GM23338 (cell line): ENCODE data around the gene PRR19. TPM values are rescaled to one million over a fixed set of nuclear protein-coding genes. Genes with fewer than 3 reads are reported as not detected.
A peak's percentile ranks its signal among the peaks of the same experiment; 100 is the strongest.

Experiments used
- ATAC-seq: fragments of 200-7000 bp; cut with Tn5 transposase; 3 replicates; pipeline ENCODE4 v1.9.1; 2020
- DNase-seq: peaks from one replicate; pipeline ENCODE4 v3.0.0-alpha.2; 2015; ENCODE audit warnings: low spot score
- H2AFZ ChIP-seq: fragments of 200-600 bp; sonication (generic); 2 replicates; pipeline ENCODE4 v1.8.0; 2016; ENCODE audit warnings: antibody characterized with exemption, mild to moderate bottlenecking, moderate library complexity
- H3F3A ChIP-seq: fragments of 200-600 bp; sonication (generic); replicated peaks from 2 replicates; pipeline ENCODE4 v1.8.0; 2017; ENCODE audit warnings: antibody characterized with exemption, mixed run types, low read depth
- H3K27ac ChIP-seq: fragments of 200-600 bp; sonication (generic); 2 replicates; pipeline ENCODE4 v1.6.1; 2016; ENCODE audit warnings: low read depth
- H3K27me3 ChIP-seq: fragments of 200-600 bp; sonication (generic); 2 replicates; pipeline ENCODE4 v1.8.0; 2016; ENCODE audit warnings: mild to moderate bottlenecking, mixed run types, moderate library complexity; ENCODE audit not compliant: insufficient read depth
- H3K36me3 ChIP-seq: fragments of 200-600 bp; sonication (generic); 2 replicates; pipeline ENCODE4 v1.8.0; 2016; ENCODE audit warnings: mild to moderate bottlenecking; ENCODE audit not compliant: insufficient read depth
- H3K4me1 ChIP-seq: fragments of 200-600 bp; sonication (generic); 2 replicates; pipeline ENCODE4 v1.8.0; 2016; ENCODE audit warnings: mild to moderate bottlenecking, moderate library complexity; ENCODE audit not compliant: insufficient read depth
- H3K4me2 ChIP-seq: fragments of 200-600 bp; sonication (generic); 2 replicates; pipeline ENCODE4 v1.7.1; 2017; ENCODE audit warnings: mixed run types
- H3K4me3 ChIP-seq: fragments of 200-600 bp; sonication (generic); 2 replicates; pipeline ENCODE4 v1.6.1; 2016; ENCODE audit warnings: mixed run types
- H3K79me2 ChIP-seq: fragments of 200-600 bp; sonication (generic); replicated peaks from 2 replicates; pipeline ENCODE4 v1.8.0; 2017; ENCODE audit warnings: mild to moderate bottlenecking; ENCODE audit not compliant: insufficient read depth
- H3K9me2 ChIP-seq: fragments of 200-600 bp; sonication (generic); 2 replicates; pipeline ENCODE4 v1.8.0; 2017; ENCODE audit not compliant: insufficient read depth
- H4K20me1 ChIP-seq: fragments of 200-600 bp; sonication (generic); replicated peaks from 2 replicates; pipeline ENCODE4 v1.8.0; 2017; ENCODE audit warnings: mild to moderate bottlenecking; ENCODE audit not compliant: insufficient read depth
- H3K27ac Mint-ChIP-seq: 2 replicates; pipeline ENCODE4 v1.8.0; 2020; ENCODE audit warnings: inconsistent platforms, mild to moderate bottlenecking, moderate library complexity, mixed read lengths
- H3K27me3 Mint-ChIP-seq: 3 replicates; pipeline ENCODE4 v1.8.0; 2022; ENCODE audit warnings: low read depth, mild to moderate bottlenecking, moderate library complexity, mixed read lengths, inconsistent platforms; ENCODE audit not compliant: insufficient read depth, poor library complexity
- H3K36me3 Mint-ChIP-seq: 3 replicates; pipeline ENCODE4 v1.8.0; 2021; ENCODE audit warnings: low read depth, mild to moderate bottlenecking, inconsistent platforms, moderate library complexity, mixed read lengths
- H3K4me1 Mint-ChIP-seq: 3 replicates; pipeline ENCODE4 v1.8.0; 2020; ENCODE audit warnings: mild to moderate bottlenecking, inconsistent platforms, mixed read lengths
- H3K4me3 Mint-ChIP-seq: 3 replicates; pipeline ENCODE4 v1.8.0; 2021; ENCODE audit warnings: moderate library complexity, mild to moderate bottlenecking, inconsistent platforms, mixed read lengths
- H3K9me3 Mint-ChIP-seq: 3 replicates; pipeline ENCODE4 v1.8.0; 2020; ENCODE audit warnings: moderate library complexity, mild to moderate bottlenecking, inconsistent platforms, mixed read lengths
- EZH2phosphoT487 ChIP-seq: fragments of 200-600 bp; sonication (generic); IDR thresholded peaks from one replicate; pipeline ENCODE4 v1.8.1; 2018; ENCODE audit warnings: antibody characterized with exemption; ENCODE audit not compliant: unreplicated experiment
- polyA plus RNA-seq: library from polyadenylated mRNA; unstranded; fragments of >200 nt; fragmentation: Nextera tagmentation; extraction: Ambion mirVana; gene quantifications from 2 replicates; pipeline ENCODE4 v1.2.1, GENCODE V29; 2016
- total RNA-seq: library from RNA; depleted of rRNA; stranded (reverse); fragments of >200 nt; shearing (Covaris generic); gene quantifications from 2 replicates; pipeline ENCODE4 v1.2.3, GENCODE V29; 2014
- TF ChIP-seq, protein P1 (sequence below): IDR thresholded peaks from 2 replicates; pipeline ENCODE4 v1.6.1; 2016; ENCODE audit warnings: antibody characterized with exemption
- TF ChIP-seq, protein P2 (sequence below), 2 experiments: fragments of 200-600 bp in 1 of 2; sonication (generic) in 1 of 2; conservative IDR thresholded peaks; 2 replicates each; pipeline versions ENCODE4 v1.5.1 to v1.6.1; 2016 to 2017; ENCODE audit warnings: antibody characterized with exemption in 2 of 2, low read depth in 2 of 2, mild to moderate bottlenecking in 2 of 2, moderate library complexity in 1 of 2
- TF ChIP-seq, protein P3 (sequence below): IDR thresholded peaks from one replicate; pipeline ENCODE4 v1.6.1; 2018; ENCODE audit warnings: antibody characterized with exemption; ENCODE audit not compliant: unreplicated experiment

PRR19 gene
- total and polyA plus RNA-seq, 2 experiments from 2014 or later, result 3.6 to 4.1 TPM

DNA sequence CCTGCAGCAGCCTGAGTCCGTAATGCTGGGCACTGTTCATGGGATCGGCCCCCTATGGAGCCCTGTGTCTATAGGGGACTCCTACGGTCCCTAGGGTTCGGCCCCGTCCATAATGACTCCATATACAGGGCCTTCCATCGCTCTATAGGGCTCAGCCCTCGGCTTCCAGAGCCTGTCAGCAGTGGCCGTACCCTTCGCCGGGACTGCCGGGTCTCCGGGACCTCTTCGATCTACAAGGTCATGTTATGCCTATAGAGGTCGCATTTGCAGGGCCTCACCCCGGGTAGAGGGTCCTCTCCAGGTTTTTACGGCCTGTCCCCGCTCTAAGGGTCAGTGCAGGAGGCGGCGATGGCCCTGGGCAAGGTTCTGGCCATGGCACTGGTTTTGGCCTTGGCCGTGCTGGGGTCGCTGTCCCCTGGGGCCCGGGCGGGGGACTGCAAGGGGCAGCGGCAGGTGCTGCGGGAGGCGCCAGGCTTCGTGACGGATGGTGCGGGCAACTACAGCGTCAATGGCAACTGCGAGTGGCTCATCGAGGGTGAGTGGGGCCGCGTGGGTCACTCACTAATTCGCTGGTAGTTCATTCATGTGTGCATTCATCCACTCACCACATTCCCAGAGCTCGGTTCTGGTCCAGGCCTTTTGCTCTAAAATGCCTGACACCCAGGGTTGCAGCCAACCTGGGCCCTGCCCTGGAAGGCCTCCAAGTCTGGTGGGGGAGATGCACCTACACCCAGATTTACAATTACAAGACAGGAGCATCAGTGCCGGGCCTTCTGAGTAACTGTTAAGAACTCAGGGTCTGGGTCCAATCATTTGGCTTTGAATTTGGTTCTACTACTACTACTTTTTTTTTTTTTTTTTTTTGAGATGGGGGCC lies 24.2 kb downstream of the PRR19 start:
- peak overlapping the region; percentile 55; the same call in 1 of the 2 replicates for H3K27ac ChIP-seq
- H3F3A ChIP-seq, result peaks cover 6% of the 10 kb centered on the region
- H4K20me1 ChIP-seq, result peaks cover 2% of the 10 kb centered on the region; the same call in 1 of the 2 replicates
- TF ChIP-seq, protein P1, sequence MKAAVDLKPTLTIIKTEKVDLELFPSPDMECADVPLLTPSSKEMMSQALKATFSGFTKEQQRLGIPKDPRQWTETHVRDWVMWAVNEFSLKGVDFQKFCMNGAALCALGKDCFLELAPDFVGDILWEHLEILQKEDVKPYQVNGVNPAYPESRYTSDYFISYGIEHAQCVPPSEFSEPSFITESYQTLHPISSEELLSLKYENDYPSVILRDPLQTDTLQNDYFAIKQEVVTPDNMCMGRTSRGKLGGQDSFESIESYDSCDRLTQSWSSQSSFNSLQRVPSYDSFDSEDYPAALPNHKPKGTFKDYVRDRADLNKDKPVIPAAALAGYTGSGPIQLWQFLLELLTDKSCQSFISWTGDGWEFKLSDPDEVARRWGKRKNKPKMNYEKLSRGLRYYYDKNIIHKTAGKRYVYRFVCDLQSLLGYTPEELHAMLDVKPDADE, result no peak
- TF ChIP-seq, protein P2, sequence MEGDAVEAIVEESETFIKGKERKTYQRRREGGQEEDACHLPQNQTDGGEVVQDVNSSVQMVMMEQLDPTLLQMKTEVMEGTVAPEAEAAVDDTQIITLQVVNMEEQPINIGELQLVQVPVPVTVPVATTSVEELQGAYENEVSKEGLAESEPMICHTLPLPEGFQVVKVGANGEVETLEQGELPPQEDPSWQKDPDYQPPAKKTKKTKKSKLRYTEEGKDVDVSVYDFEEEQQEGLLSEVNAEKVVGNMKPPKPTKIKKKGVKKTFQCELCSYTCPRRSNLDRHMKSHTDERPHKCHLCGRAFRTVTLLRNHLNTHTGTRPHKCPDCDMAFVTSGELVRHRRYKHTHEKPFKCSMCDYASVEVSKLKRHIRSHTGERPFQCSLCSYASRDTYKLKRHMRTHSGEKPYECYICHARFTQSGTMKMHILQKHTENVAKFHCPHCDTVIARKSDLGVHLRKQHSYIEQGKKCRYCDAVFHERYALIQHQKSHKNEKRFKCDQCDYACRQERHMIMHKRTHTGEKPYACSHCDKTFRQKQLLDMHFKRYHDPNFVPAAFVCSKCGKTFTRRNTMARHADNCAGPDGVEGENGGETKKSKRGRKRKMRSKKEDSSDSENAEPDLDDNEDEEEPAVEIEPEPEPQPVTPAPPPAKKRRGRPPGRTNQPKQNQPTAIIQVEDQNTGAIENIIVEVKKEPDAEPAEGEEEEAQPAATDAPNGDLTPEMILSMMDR (conservative IDR thresholded peaks at IDR 0.05; ENCODE audit: low read depth in 2 of 2), result peak in 1 of 2 experiments; percentile 33
- TF ChIP-seq, protein P3, sequence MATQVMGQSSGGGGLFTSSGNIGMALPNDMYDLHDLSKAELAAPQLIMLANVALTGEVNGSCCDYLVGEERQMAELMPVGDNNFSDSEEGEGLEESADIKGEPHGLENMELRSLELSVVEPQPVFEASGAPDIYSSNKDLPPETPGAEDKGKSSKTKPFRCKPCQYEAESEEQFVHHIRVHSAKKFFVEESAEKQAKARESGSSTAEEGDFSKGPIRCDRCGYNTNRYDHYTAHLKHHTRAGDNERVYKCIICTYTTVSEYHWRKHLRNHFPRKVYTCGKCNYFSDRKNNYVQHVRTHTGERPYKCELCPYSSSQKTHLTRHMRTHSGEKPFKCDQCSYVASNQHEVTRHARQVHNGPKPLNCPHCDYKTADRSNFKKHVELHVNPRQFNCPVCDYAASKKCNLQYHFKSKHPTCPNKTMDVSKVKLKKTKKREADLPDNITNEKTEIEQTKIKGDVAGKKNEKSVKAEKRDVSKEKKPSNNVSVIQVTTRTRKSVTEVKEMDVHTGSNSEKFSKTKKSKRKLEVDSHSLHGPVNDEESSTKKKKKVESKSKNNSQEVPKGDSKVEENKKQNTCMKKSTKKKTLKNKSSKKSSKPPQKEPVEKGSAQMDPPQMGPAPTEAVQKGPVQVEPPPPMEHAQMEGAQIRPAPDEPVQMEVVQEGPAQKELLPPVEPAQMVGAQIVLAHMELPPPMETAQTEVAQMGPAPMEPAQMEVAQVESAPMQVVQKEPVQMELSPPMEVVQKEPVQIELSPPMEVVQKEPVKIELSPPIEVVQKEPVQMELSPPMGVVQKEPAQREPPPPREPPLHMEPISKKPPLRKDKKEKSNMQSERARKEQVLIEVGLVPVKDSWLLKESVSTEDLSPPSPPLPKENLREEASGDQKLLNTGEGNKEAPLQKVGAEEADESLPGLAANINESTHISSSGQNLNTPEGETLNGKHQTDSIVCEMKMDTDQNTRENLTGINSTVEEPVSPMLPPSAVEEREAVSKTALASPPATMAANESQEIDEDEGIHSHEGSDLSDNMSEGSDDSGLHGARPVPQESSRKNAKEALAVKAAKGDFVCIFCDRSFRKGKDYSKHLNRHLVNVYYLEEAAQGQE, result no peak
- Mint-ChIP-seq H3K27ac (no peak overlapping the region), H3K4me1 (peaks cover 31% of the 10 kb centered on the region), H3K4me3 (peak overlapping the region; percentile 87), H3K36me3 (no peaks in the 10 kb centered on the region), H3K9me3 (no peaks in the 10 kb centered on the region), H3K27me3 (peaks cover 17% of the 10 kb centered on the region)
- H3K36me3 ChIP-seq, result no peaks in the 10 kb centered on the region
- DNase-seq, result peak; percentile 60
- peaks cover 6% of the 10 kb centered on the region; the same call in 1 of the 2 replicates for H3K4me1 ChIP-seq
- peak; percentile 19 for ATAC-seq
- H3K4me2 ChIP-seq, result peak overlapping the region; percentile 99
- H3K27me3 ChIP-seq, result peaks cover 14% of the 10 kb centered on the region
- peak overlapping the region; percentile 93 for H3K4me3 ChIP-seq
- H2AFZ ChIP-seq, result peak overlapping the region; percentile 94
- H3K79me2 ChIP-seq, result peaks cover 26% of the 10 kb centered on the region
- no peaks in the 10 kb centered on the region for H3K9me2 ChIP-seq

DNA sequence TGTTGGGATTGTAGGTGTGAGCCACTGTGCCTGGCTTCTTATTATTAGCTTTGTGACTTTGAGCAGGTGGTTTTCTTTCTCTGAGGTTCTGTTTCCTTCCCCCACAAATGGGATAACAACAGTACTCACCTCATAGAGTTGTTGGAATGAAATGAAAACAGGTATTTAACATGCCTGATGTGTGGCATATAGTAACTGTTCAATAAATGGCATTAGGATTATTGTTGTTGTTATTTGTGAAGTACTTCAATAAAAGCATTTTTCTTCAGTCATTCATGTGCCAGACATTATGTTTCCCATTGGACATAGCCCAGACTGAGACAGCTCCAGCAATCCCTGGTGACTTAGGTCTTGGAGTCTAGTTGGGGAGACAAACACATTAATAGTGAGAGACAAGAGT lies 25.0 kb downstream of the PRR19 start:
- no peaks in the 10 kb centered on the region for H3K36me3 ChIP-seq
- no peak overlapping the region for H2AFZ ChIP-seq
- H3K79me2 ChIP-seq, result peaks cover 26% of the 10 kb centered on the region
- no peak overlapping the region for H3K27ac Mint-ChIP-seq
- peak overlapping the region; percentile 99; the same call in 1 of the 2 replicates for H3K4me2 ChIP-seq
- peaks cover 31% of the 10 kb centered on the region for H3K4me1 Mint-ChIP-seq
- no peak overlapping the region for H3K27ac ChIP-seq
- H3K9me2 ChIP-seq, result no peaks in the 10 kb centered on the region
- peaks cover 6% of the 10 kb centered on the region; the same call in 1 of the 2 replicates for H3K4me1 ChIP-seq
- no peaks in the 10 kb centered on the region for H3K36me3 Mint-ChIP-seq
- peaks cover 14% of the 10 kb centered on the region for H3K27me3 ChIP-seq
- no peak for ATAC-seq
- peaks cover 6% of the 10 kb centered on the region for H3F3A ChIP-seq
- no peaks in the 10 kb centered on the region for H3K9me3 Mint-ChIP-seq
- H3K4me3 ChIP-seq, result peak overlapping the region; percentile 93; the same call in 1 of the 2 replicates
- peaks cover 4% of the 10 kb centered on the region; the same call in 1 of the 2 replicates for H4K20me1 ChIP-seq
- peak overlapping the region; percentile 87 for H3K4me3 Mint-ChIP-seq
- peaks cover 17% of the 10 kb centered on the region for H3K27me3 Mint-ChIP-seq
- no peak for DNase-seq
- no peak for TF ChIP-seq EZH2phosphoT487
- TF ChIP-seq, protein P3, result no peak
